IPS-18a (cell line): ENCODE data around the gene CDH13.

Experiments used
- H3K27ac ChIP-seq: one replicate; pipeline ENCODE4 v1.5.1; 2013; ENCODE audit warnings: low read length
- H3K27me3 ChIP-seq: one replicate; pipeline ENCODE4 v1.6.1; 2013; ENCODE audit warnings: mild to moderate bottlenecking, low read length; ENCODE audit not compliant: control insufficient read depth, insufficient read depth
- H3K36me3 ChIP-seq: one replicate; pipeline ENCODE4 v1.6.1; 2013; ENCODE audit warnings: low read depth, low read length; ENCODE audit not compliant: control insufficient read depth
- H3K4me1 ChIP-seq: one replicate; pipeline ENCODE4 v1.6.1; 2013; ENCODE audit warnings: low read depth, low read length; ENCODE audit not compliant: control insufficient read depth
- H3K4me3 ChIP-seq: one replicate; pipeline ENCODE4 v1.5.1; 2013; ENCODE audit warnings: low read length
- H3K9ac ChIP-seq: one replicate; pipeline ENCODE4 v1.6.1; 2013; ENCODE audit warnings: mild to moderate bottlenecking, low read length, moderate library complexity
- H3K9me3 ChIP-seq: one replicate; pipeline ENCODE4 v1.6.1; 2013; ENCODE audit warnings: low read depth, low read length; ENCODE audit not compliant: control insufficient read depth

The CDH13 gene

GRCh38 chr16:83771306-83771942 lies 1144.7 kb downstream of the CDH13 start:
- Histone ChIP-seq H3K4me1 (peaks cover 16% of the 10 kb centered on the region), H3K4me3 (no peak overlapping the region), H3K9ac (no peak overlapping the region), H3K9me3 (no peaks in the 10 kb centered on the region), H3K36me3 (no peaks in the 10 kb centered on the region), H3K27ac (no peak overlapping the region), H3K27me3 (no peaks in the 10 kb centered on the region)

GRCh38 chr16:83772806-83773205 lies 1146.0 kb downstream of the CDH13 start:
- no peak overlapping the region for H3K4me3 ChIP-seq
- H3K36me3 ChIP-seq = no peaks in the 10 kb centered on the region
- H3K9ac ChIP-seq = no peak overlapping the region
- H3K9me3 ChIP-seq = no peaks in the 10 kb centered on the region
- H3K27ac ChIP-seq = no peak overlapping the region
- H3K27me3 ChIP-seq = no peaks in the 10 kb centered on the region
- peaks cover 16% of the 10 kb centered on the region for H3K4me1 ChIP-seq

GRCh38 chr16:83774066-83774465 lies 1147.3 kb downstream of the CDH13 start:
- Histone ChIP-seq H3K9ac (no peak overlapping the region), H3K4me1 (peaks cover 13% of the 10 kb centered on the region), H3K27ac (no peak overlapping the region), H3K36me3 (no peaks in the 10 kb centered on the region), H3K27me3 (no peaks in the 10 kb centered on the region), H3K4me3 (no peak overlapping the region), H3K9me3 (no peaks in the 10 kb centered on the region)

- H3K36me3 ChIP-seq = no peaks in the 10 kb centered on the region
- H3K27ac ChIP-seq = no peak overlapping the region
- no peaks in the 10 kb centered on the region for H3K27me3 ChIP-seq
- H3K4me1 ChIP-seq = no peaks in the 10 kb centered on the region
- no peak overlapping the region for H3K4me3 ChIP-seq
- H3K9ac ChIP-seq = no peak overlapping the region
- no peaks in the 10 kb centered on the region for H3K9me3 ChIP-seq
Measured at GRCh38 chr16:83776944-83777343, 1150.2 kb downstream of the CDH13 start.

GRCh38 chr16:83779886-83780285 lies 1153.1 kb downstream of the CDH13 start:
- Histone ChIP-seq H3K4me1 (no peaks in the 10 kb centered on the region), H3K27ac (no peak overlapping the region), H3K4me3 (no peak overlapping the region)

GRCh38 chr16:83785455-83785854 lies 1158.7 kb downstream of the CDH13 start:
- Histone ChIP-seq H3K9ac (no peak overlapping the region), H3K36me3 (no peaks in the 10 kb centered on the region), H3K27ac (no peak overlapping the region), H3K9me3 (no peaks in the 10 kb centered on the region), H3K4me3 (no peak overlapping the region), H3K27me3 (no peaks in the 10 kb centered on the region), H3K4me1 (no peaks in the 10 kb centered on the region)

More at GRCh38 chr16:83779886-83780285, 1153.1 kb downstream of the CDH13 start:
- no peaks in the 10 kb centered on the region for H3K9me3 ChIP-seq
- no peaks in the 10 kb centered on the region for H3K27me3 ChIP-seq
- no peak overlapping the region for H3K9ac ChIP-seq
- H3K36me3 ChIP-seq = no peaks in the 10 kb centered on the region

GRCh38 chr16:83789642-83790401 lies 1163.1 kb downstream of the CDH13 start:
- Histone ChIP-seq H3K9ac (no peak overlapping the region), H3K4me3 (no peak overlapping the region), H3K4me1 (peaks cover 5% of the 10 kb centered on the region), H3K36me3 (no peaks in the 10 kb centered on the region), H3K9me3 (no peaks in the 10 kb centered on the region), H3K27ac (no peak overlapping the region), H3K27me3 (no peaks in the 10 kb centered on the region)

GRCh38 chr16:83791916-83792315 lies 1165.1 kb downstream of the CDH13 start:
- H3K27me3 ChIP-seq = no peaks in the 10 kb centered on the region
- H3K4me1 ChIP-seq = peaks cover 5% of the 10 kb centered on the region
- no peak overlapping the region for H3K27ac ChIP-seq
- H3K4me3 ChIP-seq = no peak overlapping the region
- H3K36me3 ChIP-seq = no peaks in the 10 kb centered on the region
- no peaks in the 10 kb centered on the region for H3K9me3 ChIP-seq
- H3K9ac ChIP-seq = no peak overlapping the region

GRCh38 chr16:83792391-83792790 lies 1165.6 kb downstream of the CDH13 start:
- H3K9me3 ChIP-seq = no peaks in the 10 kb centered on the region
- H3K9ac ChIP-seq = no peak overlapping the region
- H3K27me3 ChIP-seq = no peaks in the 10 kb centered on the region
- H3K36me3 ChIP-seq = no peaks in the 10 kb centered on the region
- no peak overlapping the region for H3K4me3 ChIP-seq
- H3K27ac ChIP-seq = no peak overlapping the region
- peaks cover 5% of the 10 kb centered on the region for H3K4me1 ChIP-seq

GRCh38 chr16:83793179-83793578 lies 1166.4 kb downstream of the CDH13 start:
- no peaks in the 10 kb centered on the region for H3K27me3 ChIP-seq
- H3K9ac ChIP-seq = no peak overlapping the region
- no peaks in the 10 kb centered on the region for H3K9me3 ChIP-seq
- H3K27ac ChIP-seq = no peak overlapping the region
- no peak overlapping the region for H3K4me3 ChIP-seq
- H3K4me1 ChIP-seq = peaks cover 5% of the 10 kb centered on the region
- H3K36me3 ChIP-seq = no peaks in the 10 kb centered on the region

GRCh38 chr16:83794860-83795554 lies 1168.2 kb downstream of the CDH13 start:
- no peak overlapping the region for H3K4me3 ChIP-seq
- H3K9ac ChIP-seq = no peak overlapping the region
- no peaks in the 10 kb centered on the region for H3K36me3 ChIP-seq
- no peaks in the 10 kb centered on the region for H3K27me3 ChIP-seq
- peaks cover 5% of the 10 kb centered on the region for H3K4me1 ChIP-seq
- no peak overlapping the region for H3K27ac ChIP-seq
- H3K9me3 ChIP-seq = no peaks in the 10 kb centered on the region
